Measurements from ENCODE around the gene BBS7. TPM values are rescaled to one million over a fixed set of nuclear protein-coding genes. Genes with fewer than 3 reads are reported as not detected.

The BBS7 gene
- total and polyA plus RNA-seq, 2 donors (not counting 3 experiments of a cell fraction or from before 2014, with no cell fraction given), result 20.0 to 21.7 TPM

- Histone ChIP-seq H3K9me1 (replicated peaks; ENCODE audit: control insufficient read depth, extremely low read depth, insufficient read depth, low read length) (no peaks in the 10 kb centered on the region), H3K27ac (ENCODE audit: insufficient read depth, low read depth, low read length) (no peak overlapping the region), H3K36me3 (ENCODE audit: control insufficient read depth in 2 of 2, extremely low read depth in 1 of 2, insufficient read depth in 2 of 2, low read length in 2 of 2) (no peaks in the 10 kb centered on the region), H3K9ac (replicated peaks; ENCODE audit: extremely low read depth, insufficient read depth, low read length) (no peak overlapping the region), H3K79me2 (ENCODE audit: control insufficient read depth, insufficient read depth, low read length) (no peaks in the 10 kb centered on the region), H4K20me1 (replicated peaks; ENCODE audit: control insufficient read depth, extremely low read depth, insufficient read depth, low read length) (no peaks in the 10 kb centered on the region), H3K4me3 (replicated peaks in 1 of 3; ENCODE audit: insufficient read depth in 1 of 3, low read depth in 1 of 3, low read length in 3 of 3) (no peak overlapping the region), H2AFZ (ENCODE audit: low read depth, low read length) (peak overlapping the region; percentile 4), H3K4me2 (ENCODE audit: insufficient read depth, low read length) (no peak overlapping the region), H3K27me3 (ENCODE audit: control insufficient read depth in 2 of 2, insufficient read depth in 2 of 2, low read length in 2 of 2) (peaks cover 0 to 2% of the 10 kb centered on the region in 2 experiments), H3K9me3 (replicated peaks; ENCODE audit: control insufficient read depth, insufficient read depth, low read length) (no peaks in the 10 kb centered on the region), H3K4me1 (ENCODE audit: control insufficient read depth, extremely low read depth, insufficient read depth, low read length) (peaks cover 16% of the 10 kb centered on the region)
- intact Hi-C loops (cut with micrococcal nuclease) (no loop called here), dilution Hi-C loops (cut with MboI; ENCODE audit: extremely low pct_ligation_motif_present, low sequenced_read_pairs) (no loop called here)
- TF ChIP-seq EZH2 (IDR thresholded peaks at IDR 0.05; ENCODE audit: borderline replicate concordance, low read depth, low read length, severe bottlenecking) (no peak), MYC (IDR thresholded peaks at IDR 0.05; ENCODE audit: low read depth, low read length) (no peak), FOS (IDR thresholded peaks at IDR 0.05; ENCODE audit: borderline replicate concordance, insufficient read depth, low read length) (no peak), POLR2AphosphoS5 (IDR thresholded peaks at IDR 0.05; ENCODE audit: insufficient read depth, low read depth, low read length) (no peak), POLR2A (IDR thresholded peaks at IDR 0.05; ENCODE audit: low read depth, low read length) (no peak), GATA2 (IDR thresholded peaks at IDR 0.05; ENCODE audit: insufficient read depth, insufficient read length, low read depth, low read length) (no peak), JUN (IDR thresholded peaks at IDR 0.05; ENCODE audit: borderline replicate concordance, insufficient read depth, insufficient read length, low read depth) (no peak)
- TF ChIP-seq, protein P1, sequence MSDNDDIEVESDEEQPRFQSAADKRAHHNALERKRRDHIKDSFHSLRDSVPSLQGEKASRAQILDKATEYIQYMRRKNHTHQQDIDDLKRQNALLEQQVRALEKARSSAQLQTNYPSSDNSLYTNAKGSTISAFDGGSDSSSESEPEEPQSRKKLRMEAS (IDR thresholded peaks at IDR 0.05; ENCODE audit: insufficient read depth, insufficient read length), result no peak
- TF ChIP-seq, protein P2, sequence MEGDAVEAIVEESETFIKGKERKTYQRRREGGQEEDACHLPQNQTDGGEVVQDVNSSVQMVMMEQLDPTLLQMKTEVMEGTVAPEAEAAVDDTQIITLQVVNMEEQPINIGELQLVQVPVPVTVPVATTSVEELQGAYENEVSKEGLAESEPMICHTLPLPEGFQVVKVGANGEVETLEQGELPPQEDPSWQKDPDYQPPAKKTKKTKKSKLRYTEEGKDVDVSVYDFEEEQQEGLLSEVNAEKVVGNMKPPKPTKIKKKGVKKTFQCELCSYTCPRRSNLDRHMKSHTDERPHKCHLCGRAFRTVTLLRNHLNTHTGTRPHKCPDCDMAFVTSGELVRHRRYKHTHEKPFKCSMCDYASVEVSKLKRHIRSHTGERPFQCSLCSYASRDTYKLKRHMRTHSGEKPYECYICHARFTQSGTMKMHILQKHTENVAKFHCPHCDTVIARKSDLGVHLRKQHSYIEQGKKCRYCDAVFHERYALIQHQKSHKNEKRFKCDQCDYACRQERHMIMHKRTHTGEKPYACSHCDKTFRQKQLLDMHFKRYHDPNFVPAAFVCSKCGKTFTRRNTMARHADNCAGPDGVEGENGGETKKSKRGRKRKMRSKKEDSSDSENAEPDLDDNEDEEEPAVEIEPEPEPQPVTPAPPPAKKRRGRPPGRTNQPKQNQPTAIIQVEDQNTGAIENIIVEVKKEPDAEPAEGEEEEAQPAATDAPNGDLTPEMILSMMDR (IDR thresholded peaks at IDR 0.05; ENCODE audit: extremely low read depth in 1 of 2, insufficient read depth in 1 of 2, low read depth in 1 of 2, low read length in 2 of 2), result no peak
- CTCF ChIA-PET, result no interaction called here
- POLR2A ChIA-PET, result no interaction called here
- DNase-seq (ENCODE audit: low read depth, low spot score), result no peak
- BruUV-seq (replicated peaks), result no TSS peak
- no peak for FAIRE-seq
These were observed 84.8 kb downstream of the BBS7 start for GRCh38 chr4:121785479-121785878.
